ENCODE data around the gene ZMIZ1.

The ZMIZ1 gene

GRCh38 chr10:79063661-79064492 lies 4.9 kb upstream of the ZMIZ1 start:
- no peak overlapping the region for H2AFZ ChIP-seq (ENCODE audit: low read depth)
- H3K9ac ChIP-seq = no peak overlapping the region
- H3K36me3 ChIP-seq (ENCODE audit: insufficient read depth) = no peaks in the 10 kb centered on the region
- H3K4me2 ChIP-seq = no peak overlapping the region
- H3K4me3 ChIP-seq (IDR thresholded peaks at IDR 0.05; ENCODE audit: insufficient read depth, low read depth, low read length) = no peak overlapping the region
- no peaks in the 10 kb centered on the region for H3K79me2 ChIP-seq (ENCODE audit: insufficient read depth, low read depth)
- TF ChIP-seq CTCF (conservative IDR thresholded peaks at IDR 0.05; ENCODE audit: low read depth, low read length) = no peak
- H3K27ac ChIP-seq = no peak overlapping the region
- H4K20me1 ChIP-seq (ENCODE audit: insufficient read depth) = no peaks in the 10 kb centered on the region
- H3K27me3 ChIP-seq (ENCODE audit: insufficient read depth, low read depth) = peaks cover 5% of the 10 kb centered on the region; the same call in 1 of the 2 replicates
- peaks cover 5% of the 10 kb centered on the region for H3K4me1 ChIP-seq (ENCODE audit: low read depth, poor library complexity, severe bottlenecking)

- Histone ChIP-seq H3K4me3 (IDR thresholded peaks at IDR 0.05; ENCODE audit: insufficient read depth, low read depth, low read length) (no peak overlapping the region), H4K20me1 (ENCODE audit: insufficient read depth) (no peaks in the 10 kb centered on the region), H3K79me2 (ENCODE audit: insufficient read depth, low read depth) (no peaks in the 10 kb centered on the region), H3K4me2 (no peak overlapping the region), H3K36me3 (ENCODE audit: insufficient read depth) (no peaks in the 10 kb centered on the region), H3K27ac (no peak overlapping the region), H3K4me1 (ENCODE audit: low read depth, poor library complexity, severe bottlenecking) (peaks cover 5% of the 10 kb centered on the region), H2AFZ (ENCODE audit: low read depth) (no peak overlapping the region), H3K9ac (no peak overlapping the region), H3K27me3 (ENCODE audit: insufficient read depth, low read depth) (peaks cover 5% of the 10 kb centered on the region; the same call in 1 of the 2 replicates)
- no peak for TF ChIP-seq CTCF (conservative IDR thresholded peaks at IDR 0.05; ENCODE audit: low read depth, low read length)
Measured at GRCh38 chr10:79065091-79065551, 3.6 kb upstream of the ZMIZ1 start.

GRCh38 chr10:79065853-79066252 lies 2.9 kb upstream of the ZMIZ1 start:
- peaks cover 5% of the 10 kb centered on the region for H3K4me1 ChIP-seq (ENCODE audit: low read depth, poor library complexity, severe bottlenecking)
- peaks cover 6% of the 10 kb centered on the region; the same call in 1 of the 2 replicates for H3K27me3 ChIP-seq (ENCODE audit: insufficient read depth, low read depth)
- H2AFZ ChIP-seq (ENCODE audit: low read depth) = no peak overlapping the region
- no peak overlapping the region for H3K4me3 ChIP-seq (IDR thresholded peaks at IDR 0.05; ENCODE audit: insufficient read depth, low read depth, low read length)
- no peak overlapping the region for H3K4me2 ChIP-seq
- no peaks in the 10 kb centered on the region for H3K36me3 ChIP-seq (ENCODE audit: insufficient read depth)
- TF ChIP-seq CTCF (conservative IDR thresholded peaks at IDR 0.05; ENCODE audit: low read depth, low read length) = no peak
- H3K27ac ChIP-seq = no peak overlapping the region
- H3K9ac ChIP-seq = no peak overlapping the region
- H4K20me1 ChIP-seq (ENCODE audit: insufficient read depth) = no peaks in the 10 kb centered on the region
- H3K79me2 ChIP-seq (ENCODE audit: insufficient read depth, low read depth) = no peaks in the 10 kb centered on the region

GRCh38 chr10:79066411-79067240 lies 2.1 kb upstream of the ZMIZ1 start:
- Histone ChIP-seq H3K4me1 (ENCODE audit: low read depth, poor library complexity, severe bottlenecking) (peaks cover 5% of the 10 kb centered on the region), H3K27ac (no peak overlapping the region), H2AFZ (ENCODE audit: low read depth) (peak overlapping the region; percentile 52; the same call in 1 of the 2 replicates), H3K79me2 (ENCODE audit: insufficient read depth, low read depth) (no peaks in the 10 kb centered on the region), H4K20me1 (ENCODE audit: insufficient read depth) (no peaks in the 10 kb centered on the region), H3K27me3 (ENCODE audit: insufficient read depth, low read depth) (peaks cover 14% of the 10 kb centered on the region; the same call in 1 of the 2 replicates), H3K4me3 (IDR thresholded peaks at IDR 0.05; ENCODE audit: insufficient read depth, low read depth, low read length) (peak overlapping the region; percentile 54), H3K36me3 (ENCODE audit: insufficient read depth) (no peaks in the 10 kb centered on the region), H3K9ac (no peak overlapping the region; the same call in 1 of the 2 replicates), H3K4me2 (peak overlapping the region; percentile 36; the same call in 1 of the 2 replicates)
- no peak for TF ChIP-seq CTCF (conservative IDR thresholded peaks at IDR 0.05; ENCODE audit: low read depth, low read length)

All from KMS-11 (cell line).